ENCODE measurements around the gene ARHGAP6. TPM values are rescaled to one million over a fixed set of nuclear protein-coding genes. Genes with fewer than 3 reads are reported as not detected.

The ARHGAP6 gene
- total and polyA plus RNA-seq, 9 of the 15 experiments (the other 6 are each of a cell fraction or from before 2014, with no cell fraction given) = 12.5 to 63.6 (median 41.8) TPM

GRCh38 chrX:11579636-11580600 is 85.8 kb downstream of the ARHGAP6 start:
- no peak overlapping the region for H3K4me2 ChIP-seq (ENCODE audit: insufficient read depth, low read length)
- no peak overlapping the region for H3K27ac ChIP-seq (ENCODE audit: extremely low read depth, low read depth, low read length)
- H3K9me3 ChIP-seq (replicated peaks; ENCODE audit: control insufficient read depth, insufficient read depth, low read depth, low read length) = no peaks in the 10 kb centered on the region
- FAIRE-seq (no peak), ATAC-seq (no peak), DNase-seq (ENCODE audit: extremely low read depth in 1 of 4, low spot score in 3 of 4) (no peak)
- TF ChIP-seq SNRNP70 (optimal IDR thresholded peaks at IDR 0.05; ENCODE audit: low read depth, low read length) (no peak), MEIS2 (IDR thresholded peaks at IDR 0.05; ENCODE audit: partially characterized antibody) (peak; percentile 41), MTA2 (IDR thresholded peaks at IDR 0.05; ENCODE audit: low read depth) (no peak), BRCA1 (IDR thresholded peaks at IDR 0.05) (no peak), BRCA1 (CRISPR knock-in tag; IDR thresholded peaks at IDR 0.05) (no peak), GATAD2A (IDR thresholded peaks at IDR 0.05) (no peak), SUPT5H (IDR thresholded peaks at IDR 0.05) (no peak)
- TF ChIP-seq, protein P1, sequence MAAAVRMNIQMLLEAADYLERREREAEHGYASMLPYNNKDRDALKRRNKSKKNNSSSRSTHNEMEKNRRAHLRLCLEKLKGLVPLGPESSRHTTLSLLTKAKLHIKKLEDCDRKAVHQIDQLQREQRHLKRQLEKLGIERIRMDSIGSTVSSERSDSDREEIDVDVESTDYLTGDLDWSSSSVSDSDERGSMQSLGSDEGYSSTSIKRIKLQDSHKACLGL (CRISPR knock-in tag; IDR thresholded peaks at IDR 0.05; ENCODE audit: borderline replicate concordance, poor library complexity, severe bottlenecking) = no peak
- TF ChIP-seq, protein P2, sequence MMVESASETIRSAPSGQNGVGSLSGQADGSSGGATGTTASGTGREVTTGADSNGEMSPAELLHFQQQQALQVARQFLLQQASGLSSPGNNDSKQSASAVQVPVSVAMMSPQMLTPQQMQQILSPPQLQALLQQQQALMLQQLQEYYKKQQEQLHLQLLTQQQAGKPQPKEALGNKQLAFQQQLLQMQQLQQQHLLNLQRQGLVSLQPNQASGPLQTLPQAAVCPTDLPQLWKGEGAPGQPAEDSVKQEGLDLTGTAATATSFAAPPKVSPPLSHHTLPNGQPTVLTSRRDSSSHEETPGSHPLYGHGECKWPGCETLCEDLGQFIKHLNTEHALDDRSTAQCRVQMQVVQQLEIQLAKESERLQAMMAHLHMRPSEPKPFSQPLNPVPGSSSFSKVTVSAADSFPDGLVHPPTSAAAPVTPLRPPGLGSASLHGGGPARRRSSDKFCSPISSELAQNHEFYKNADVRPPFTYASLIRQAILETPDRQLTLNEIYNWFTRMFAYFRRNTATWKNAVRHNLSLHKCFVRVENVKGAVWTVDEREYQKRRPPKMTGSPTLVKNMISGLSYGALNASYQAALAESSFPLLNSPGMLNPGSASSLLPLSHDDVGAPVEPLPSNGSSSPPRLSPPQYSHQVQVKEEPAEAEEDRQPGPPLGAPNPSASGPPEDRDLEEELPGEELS (CRISPR knock-in tag; IDR thresholded peaks at IDR 0.05; ENCODE audit: borderline replicate concordance) = no peak
- H2AFZ ChIP-seq (ENCODE audit: low read depth, low read length) = no peak overlapping the region
- intact Hi-C loops (cut with micrococcal nuclease) (no loop called here), in situ Hi-C loops (cut with MboI) (no loop called here)
- H3K9ac ChIP-seq (ENCODE audit: insufficient read depth in 1 of 2, low read depth in 2 of 2, low read length in 2 of 2) = no peak overlapping the region
- WGBS (ENCODE audit: insufficient coverage, low coverage, missing lambda C conversion rate) = 6% methylated on average over 7 of the region's 7 CpGs
- no peaks in the 10 kb centered on the region for H3K27me3 ChIP-seq (ENCODE audit: control insufficient read depth in 2 of 2, insufficient read depth in 2 of 2, low read length in 2 of 2)
- no peaks in the 10 kb centered on the region for H4K20me1 ChIP-seq (replicated peaks; ENCODE audit: control insufficient read depth, insufficient read depth, low read length)
- no peak overlapping the region for H3K4me3 ChIP-seq
- H3K4me1 ChIP-seq (replicated peaks in 1 of 2; ENCODE audit: control insufficient read depth in 2 of 2, insufficient read depth in 2 of 2, low read length in 2 of 2) = no peaks in the 10 kb centered on the region
- H3K79me2 ChIP-seq (ENCODE audit: control insufficient read depth, insufficient read depth, low read length) = no peaks in the 10 kb centered on the region
- no peaks in the 10 kb centered on the region for H3K36me3 ChIP-seq (ENCODE audit: control insufficient read depth, insufficient read depth, low read length)
- BruUV-seq (replicated peaks) = no TSS peak
- ChIA-PET POLR2A (no interaction called here), CTCF (ENCODE audit: low intra/inter-chr PET ratio) (no interaction called here)
- H3K9me1 ChIP-seq (ENCODE audit: control insufficient read depth, insufficient read depth, low read length) = no peaks in the 10 kb centered on the region
